ENCODE data around the gene STEEP1. TPM values are rescaled to one million over a fixed set of nuclear protein-coding genes. Genes with fewer than 3 reads are reported as not detected.

Gene STEEP1
- total RNA-seq, 3 donors from 2014 or later (not counting 1 experiment from before 2014, with no cell fraction given): 23.5 to 29.2 (median 23.8) TPM

DNA sequence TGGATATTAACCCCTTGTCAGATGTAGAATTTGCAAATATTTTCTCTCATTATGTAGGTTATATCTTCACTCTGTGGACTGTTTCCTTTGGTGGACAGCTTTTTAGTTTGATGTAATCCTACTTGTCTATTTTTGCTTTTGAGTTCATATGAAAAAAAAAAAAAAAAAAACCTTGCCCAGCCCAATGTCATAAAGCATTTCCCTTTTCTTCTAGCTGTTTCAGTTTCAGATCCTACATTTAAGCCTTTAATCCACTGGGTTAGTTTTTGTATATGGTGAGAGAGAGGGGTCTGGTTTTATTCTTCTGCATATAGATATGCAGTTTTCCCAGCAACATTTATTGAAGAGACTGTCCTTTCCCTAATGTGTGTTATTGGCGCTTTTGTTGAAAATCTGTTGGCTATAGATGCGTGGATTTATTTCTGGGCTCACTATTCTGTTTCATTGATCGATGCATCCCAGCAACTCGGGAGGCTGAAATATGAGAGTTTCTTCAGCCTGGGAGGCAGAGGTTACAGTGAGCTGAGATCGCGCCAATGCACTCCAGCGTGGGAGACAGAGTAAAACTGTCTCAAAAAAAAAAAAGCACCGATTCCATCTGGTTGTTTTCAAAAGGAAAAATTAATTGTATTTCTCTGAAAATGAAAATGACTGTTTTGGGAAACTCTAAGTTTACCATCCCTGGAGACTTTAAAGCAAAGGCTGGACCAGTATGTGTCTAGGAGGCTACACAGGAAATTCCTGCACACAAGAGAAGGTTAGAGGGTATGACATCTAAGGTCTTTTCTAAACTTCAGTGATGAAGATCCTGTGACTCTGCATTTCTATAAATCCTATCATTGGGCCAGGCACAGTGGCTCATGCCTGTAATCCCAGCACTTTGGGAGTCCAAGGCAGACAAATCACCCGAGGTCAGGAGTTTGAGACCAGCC lies 35.6 kb downstream of the STEEP1 start:
- ATAC-seq (no peak), DNase-seq (no peak)
- H3K4me3 Mint-ChIP-seq: no peak overlapping the region
- no peak overlapping the region for H3K27ac ChIP-seq (ENCODE audit: low read length)
- no peaks in the 10 kb centered on the region for H3K36me3 Mint-ChIP-seq
- H3K36me3 ChIP-seq (ENCODE audit: control insufficient read depth, insufficient read depth, low read length): no peaks in the 10 kb centered on the region
- no peaks in the 10 kb centered on the region for H3K9me3 Mint-ChIP-seq
- H3K27ac Mint-ChIP-seq: no peak overlapping the region
- 88% methylated on average over 7 of the region's 9 CpGs for WGBS (ENCODE audit: insufficient coverage)
- intact Hi-C loops (cut with micrococcal nuclease): no loop called here
- no peaks in the 10 kb centered on the region for H3K4me1 ChIP-seq (ENCODE audit: control insufficient read depth, insufficient read depth, low read length)
- no peaks in the 10 kb centered on the region for H3K27me3 ChIP-seq (ENCODE audit: control insufficient read depth, insufficient read depth, low read length)
- TF ChIP-seq, protein P1, sequence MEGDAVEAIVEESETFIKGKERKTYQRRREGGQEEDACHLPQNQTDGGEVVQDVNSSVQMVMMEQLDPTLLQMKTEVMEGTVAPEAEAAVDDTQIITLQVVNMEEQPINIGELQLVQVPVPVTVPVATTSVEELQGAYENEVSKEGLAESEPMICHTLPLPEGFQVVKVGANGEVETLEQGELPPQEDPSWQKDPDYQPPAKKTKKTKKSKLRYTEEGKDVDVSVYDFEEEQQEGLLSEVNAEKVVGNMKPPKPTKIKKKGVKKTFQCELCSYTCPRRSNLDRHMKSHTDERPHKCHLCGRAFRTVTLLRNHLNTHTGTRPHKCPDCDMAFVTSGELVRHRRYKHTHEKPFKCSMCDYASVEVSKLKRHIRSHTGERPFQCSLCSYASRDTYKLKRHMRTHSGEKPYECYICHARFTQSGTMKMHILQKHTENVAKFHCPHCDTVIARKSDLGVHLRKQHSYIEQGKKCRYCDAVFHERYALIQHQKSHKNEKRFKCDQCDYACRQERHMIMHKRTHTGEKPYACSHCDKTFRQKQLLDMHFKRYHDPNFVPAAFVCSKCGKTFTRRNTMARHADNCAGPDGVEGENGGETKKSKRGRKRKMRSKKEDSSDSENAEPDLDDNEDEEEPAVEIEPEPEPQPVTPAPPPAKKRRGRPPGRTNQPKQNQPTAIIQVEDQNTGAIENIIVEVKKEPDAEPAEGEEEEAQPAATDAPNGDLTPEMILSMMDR (IDR thresholded peaks at IDR 0.05): no peak
- H3K4me3 ChIP-seq (ENCODE audit: low read length): no peak overlapping the region
- H3K9me3 ChIP-seq (ENCODE audit: control insufficient read depth, insufficient read depth, low read length): no peaks in the 10 kb centered on the region
- H3K4me1 Mint-ChIP-seq: no peaks in the 10 kb centered on the region
- no peaks in the 10 kb centered on the region for H3K27me3 Mint-ChIP-seq (ENCODE audit: low read depth in 2 of 2)

DNA sequence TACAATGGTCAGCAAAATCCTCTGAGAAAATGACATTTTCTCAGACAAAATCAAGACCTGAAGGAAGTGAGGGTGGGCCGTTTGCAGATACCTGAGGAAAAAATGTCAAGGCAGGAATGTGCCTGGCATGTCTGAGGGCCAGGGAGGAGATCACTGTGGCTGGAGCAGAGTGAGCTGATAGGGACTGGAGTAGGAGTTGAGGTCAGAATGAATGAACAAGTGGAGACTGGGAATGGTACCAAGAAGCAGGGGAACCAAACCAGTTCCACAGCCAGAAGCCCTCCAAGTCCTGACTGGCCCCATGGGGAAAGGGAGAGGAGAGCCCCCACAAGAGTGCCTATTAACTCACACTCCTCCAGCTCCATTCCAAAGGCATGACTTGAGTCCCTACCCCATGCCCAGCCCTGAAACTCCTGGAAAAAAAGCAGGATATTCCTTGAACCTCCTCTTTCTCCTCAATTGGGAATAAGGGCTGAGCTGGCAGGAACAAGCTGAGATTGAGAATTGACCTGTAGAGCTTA lies 41.5 kb downstream of the STEEP1 start:
- 100% methylated on average over 1 of the region's 1 CpG for WGBS (ENCODE audit: insufficient coverage)
- Mint-ChIP-seq H3K27ac (no peak overlapping the region), H3K4me1 (no peaks in the 10 kb centered on the region)

DNA sequence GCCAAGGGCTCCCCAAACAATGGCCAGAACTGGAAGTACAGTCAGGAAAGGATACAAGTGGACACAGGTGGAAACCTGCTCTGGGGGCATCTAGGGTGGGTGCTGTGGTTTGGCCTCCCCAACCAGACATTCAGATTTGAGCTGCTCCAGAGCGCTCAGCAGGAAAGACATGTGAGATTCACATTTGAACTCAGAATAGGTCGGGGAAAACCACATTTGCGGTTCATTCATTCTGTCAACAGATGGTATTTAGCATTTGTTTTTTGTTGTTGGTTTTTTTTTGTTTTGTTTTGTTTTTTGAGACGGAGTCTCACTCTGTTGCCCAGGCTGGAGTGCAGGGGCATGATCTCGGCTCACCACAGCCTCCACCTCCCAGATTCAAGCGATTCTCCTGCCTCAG lies 44.0 kb downstream of the STEEP1 start:
- Histone ChIP-seq H3K27me3 (ENCODE audit: control insufficient read depth, insufficient read depth, low read length) (no peaks in the 10 kb centered on the region), H3K4me1 (ENCODE audit: control insufficient read depth, insufficient read depth, low read length) (no peaks in the 10 kb centered on the region), H3K36me3 (ENCODE audit: control insufficient read depth, insufficient read depth, low read length) (no peaks in the 10 kb centered on the region), H3K4me3 (ENCODE audit: low read length) (no peak overlapping the region), H3K9me3 (ENCODE audit: control insufficient read depth, insufficient read depth, low read length) (no peaks in the 10 kb centered on the region), H3K27ac (ENCODE audit: low read length) (no peak overlapping the region)
- Mint-ChIP-seq H3K27ac (no peak overlapping the region), H3K36me3 (no peaks in the 10 kb centered on the region), H3K27me3 (ENCODE audit: low read depth in 2 of 2) (no peaks in the 10 kb centered on the region), H3K4me1 (peaks cover 4% of the 10 kb centered on the region in 2 donors), H3K9me3 (no peaks in the 10 kb centered on the region), H3K4me3 (no peak overlapping the region)
- TF ChIP-seq, protein P1 (IDR thresholded peaks at IDR 0.05): no peak
- intact Hi-C loops (cut with micrococcal nuclease): no loop called here
- ATAC-seq (no peak), DNase-seq (no peak)
- WGBS (ENCODE audit: insufficient coverage): 70% methylated on average over 4 of the region's 6 CpGs

More for the DNA sequence above, 41.5 kb downstream of the STEEP1 start:
- H3K36me3 ChIP-seq (ENCODE audit: control insufficient read depth, insufficient read depth, low read length): no peaks in the 10 kb centered on the region
- no peak overlapping the region for H3K27ac ChIP-seq (ENCODE audit: low read length)
- no peaks in the 10 kb centered on the region for H3K9me3 Mint-ChIP-seq
- ATAC-seq (no peak), DNase-seq (no peak)
- no peaks in the 10 kb centered on the region for H3K36me3 Mint-ChIP-seq
- no peaks in the 10 kb centered on the region for H3K27me3 ChIP-seq (ENCODE audit: control insufficient read depth, insufficient read depth, low read length)
- no peak overlapping the region for H3K4me3 Mint-ChIP-seq
- H3K4me1 ChIP-seq (ENCODE audit: control insufficient read depth, insufficient read depth, low read length): no peaks in the 10 kb centered on the region
- intact Hi-C loops (cut with micrococcal nuclease): no loop called here
- H3K27me3 Mint-ChIP-seq (ENCODE audit: low read depth in 2 of 2): no peaks in the 10 kb centered on the region
- H3K4me3 ChIP-seq (ENCODE audit: low read length): no peak overlapping the region
- H3K9me3 ChIP-seq (ENCODE audit: control insufficient read depth, insufficient read depth, low read length): no peaks in the 10 kb centered on the region
- TF ChIP-seq, protein P1 (IDR thresholded peaks at IDR 0.05): no peak

Data from natural killer cell (primary cell).